ENCODE measurements around the gene HLA-B. TPM values are rescaled to one million over a fixed set of nuclear protein-coding genes. Genes with fewer than 3 reads are reported as not detected.

Gene HLA-B
- total and polyA plus RNA-seq, 4 donors = 341 to 864 (median 417) TPM

DNA sequence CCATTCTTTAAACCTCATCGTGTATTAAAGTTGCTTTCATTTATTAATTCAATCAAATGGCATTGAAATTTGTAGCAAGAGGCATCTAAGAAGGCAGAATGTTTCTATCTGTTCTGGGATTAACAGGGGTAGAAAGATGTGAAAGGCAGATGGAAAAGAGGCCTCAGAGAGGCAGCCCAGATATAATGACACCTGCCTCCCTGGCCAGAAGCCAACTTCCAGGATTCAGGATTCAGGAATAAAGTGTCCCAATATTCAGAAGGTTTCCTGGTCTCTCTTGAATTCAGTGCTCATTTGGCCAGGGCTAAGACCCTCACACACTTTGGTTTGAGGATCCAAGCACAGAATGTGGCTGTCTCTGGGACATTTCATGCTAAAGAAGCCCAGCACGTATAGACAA lies 39.9 kb downstream of the HLA-B start:
- H3K9me3 ChIP-seq (ENCODE audit: control insufficient read depth in 4 of 4, low read length in 3 of 4) = no peaks in the 10 kb centered on the region
- no peaks in the 10 kb centered on the region for H3K4me1 ChIP-seq (ENCODE audit: control insufficient read depth in 4 of 4, insufficient read depth in 4 of 4, low read length in 3 of 4)
- no peaks in the 10 kb centered on the region for H3K27me3 ChIP-seq (ENCODE audit: control insufficient read depth in 4 of 4, insufficient read depth in 4 of 4, low read length in 3 of 4)
- no peak overlapping the region for H3K4me3 ChIP-seq (ENCODE audit: low read depth in 1 of 3, low read length in 3 of 3)
- TF ChIP-seq, protein P1, sequence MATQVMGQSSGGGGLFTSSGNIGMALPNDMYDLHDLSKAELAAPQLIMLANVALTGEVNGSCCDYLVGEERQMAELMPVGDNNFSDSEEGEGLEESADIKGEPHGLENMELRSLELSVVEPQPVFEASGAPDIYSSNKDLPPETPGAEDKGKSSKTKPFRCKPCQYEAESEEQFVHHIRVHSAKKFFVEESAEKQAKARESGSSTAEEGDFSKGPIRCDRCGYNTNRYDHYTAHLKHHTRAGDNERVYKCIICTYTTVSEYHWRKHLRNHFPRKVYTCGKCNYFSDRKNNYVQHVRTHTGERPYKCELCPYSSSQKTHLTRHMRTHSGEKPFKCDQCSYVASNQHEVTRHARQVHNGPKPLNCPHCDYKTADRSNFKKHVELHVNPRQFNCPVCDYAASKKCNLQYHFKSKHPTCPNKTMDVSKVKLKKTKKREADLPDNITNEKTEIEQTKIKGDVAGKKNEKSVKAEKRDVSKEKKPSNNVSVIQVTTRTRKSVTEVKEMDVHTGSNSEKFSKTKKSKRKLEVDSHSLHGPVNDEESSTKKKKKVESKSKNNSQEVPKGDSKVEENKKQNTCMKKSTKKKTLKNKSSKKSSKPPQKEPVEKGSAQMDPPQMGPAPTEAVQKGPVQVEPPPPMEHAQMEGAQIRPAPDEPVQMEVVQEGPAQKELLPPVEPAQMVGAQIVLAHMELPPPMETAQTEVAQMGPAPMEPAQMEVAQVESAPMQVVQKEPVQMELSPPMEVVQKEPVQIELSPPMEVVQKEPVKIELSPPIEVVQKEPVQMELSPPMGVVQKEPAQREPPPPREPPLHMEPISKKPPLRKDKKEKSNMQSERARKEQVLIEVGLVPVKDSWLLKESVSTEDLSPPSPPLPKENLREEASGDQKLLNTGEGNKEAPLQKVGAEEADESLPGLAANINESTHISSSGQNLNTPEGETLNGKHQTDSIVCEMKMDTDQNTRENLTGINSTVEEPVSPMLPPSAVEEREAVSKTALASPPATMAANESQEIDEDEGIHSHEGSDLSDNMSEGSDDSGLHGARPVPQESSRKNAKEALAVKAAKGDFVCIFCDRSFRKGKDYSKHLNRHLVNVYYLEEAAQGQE (IDR thresholded peaks at IDR 0.05) = no peak
- TF ChIP-seq NR2F2 (IDR thresholded peaks at IDR 0.05) (no peak), HNF4G (IDR thresholded peaks at IDR 0.05) (no peak), FOXA2 (IDR thresholded peaks at IDR 0.05) (no peak)
- TF ChIP-seq, protein P2, sequence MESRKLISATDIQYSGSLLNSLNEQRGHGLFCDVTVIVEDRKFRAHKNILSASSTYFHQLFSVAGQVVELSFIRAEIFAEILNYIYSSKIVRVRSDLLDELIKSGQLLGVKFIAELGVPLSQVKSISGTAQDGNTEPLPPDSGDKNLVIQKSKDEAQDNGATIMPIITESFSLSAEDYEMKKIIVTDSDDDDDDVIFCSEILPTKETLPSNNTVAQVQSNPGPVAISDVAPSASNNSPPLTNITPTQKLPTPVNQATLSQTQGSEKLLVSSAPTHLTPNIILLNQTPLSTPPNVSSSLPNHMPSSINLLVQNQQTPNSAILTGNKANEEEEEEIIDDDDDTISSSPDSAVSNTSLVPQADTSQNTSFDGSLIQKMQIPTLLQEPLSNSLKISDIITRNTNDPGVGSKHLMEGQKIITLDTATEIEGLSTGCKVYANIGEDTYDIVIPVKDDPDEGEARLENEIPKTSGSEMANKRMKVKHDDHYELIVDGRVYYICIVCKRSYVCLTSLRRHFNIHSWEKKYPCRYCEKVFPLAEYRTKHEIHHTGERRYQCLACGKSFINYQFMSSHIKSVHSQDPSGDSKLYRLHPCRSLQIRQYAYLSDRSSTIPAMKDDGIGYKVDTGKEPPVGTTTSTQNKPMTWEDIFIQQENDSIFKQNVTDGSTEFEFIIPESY (IDR thresholded peaks at IDR 0.05) = no peak
- TF ChIP-seq, protein P3, sequence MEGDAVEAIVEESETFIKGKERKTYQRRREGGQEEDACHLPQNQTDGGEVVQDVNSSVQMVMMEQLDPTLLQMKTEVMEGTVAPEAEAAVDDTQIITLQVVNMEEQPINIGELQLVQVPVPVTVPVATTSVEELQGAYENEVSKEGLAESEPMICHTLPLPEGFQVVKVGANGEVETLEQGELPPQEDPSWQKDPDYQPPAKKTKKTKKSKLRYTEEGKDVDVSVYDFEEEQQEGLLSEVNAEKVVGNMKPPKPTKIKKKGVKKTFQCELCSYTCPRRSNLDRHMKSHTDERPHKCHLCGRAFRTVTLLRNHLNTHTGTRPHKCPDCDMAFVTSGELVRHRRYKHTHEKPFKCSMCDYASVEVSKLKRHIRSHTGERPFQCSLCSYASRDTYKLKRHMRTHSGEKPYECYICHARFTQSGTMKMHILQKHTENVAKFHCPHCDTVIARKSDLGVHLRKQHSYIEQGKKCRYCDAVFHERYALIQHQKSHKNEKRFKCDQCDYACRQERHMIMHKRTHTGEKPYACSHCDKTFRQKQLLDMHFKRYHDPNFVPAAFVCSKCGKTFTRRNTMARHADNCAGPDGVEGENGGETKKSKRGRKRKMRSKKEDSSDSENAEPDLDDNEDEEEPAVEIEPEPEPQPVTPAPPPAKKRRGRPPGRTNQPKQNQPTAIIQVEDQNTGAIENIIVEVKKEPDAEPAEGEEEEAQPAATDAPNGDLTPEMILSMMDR (IDR thresholded peaks at IDR 0.05; ENCODE audit: low read depth, low read length, missing input control) = no peak
- DNase-seq (ENCODE audit: low spot score) = no peak
- no peak overlapping the region for H3K9ac ChIP-seq (ENCODE audit: low read depth in 1 of 2, low read length in 2 of 2)
- no peak overlapping the region for H3K27ac ChIP-seq (ENCODE audit: low read depth in 1 of 2, low read length in 2 of 2)
- H3K36me3 ChIP-seq (ENCODE audit: control insufficient read depth in 4 of 4, insufficient read depth in 3 of 4, low read depth in 1 of 4, low read length in 3 of 4) = no peaks in the 10 kb centered on the region
- WGBS = 38% methylated on average over 2 of the region's 2 CpGs

DNA sequence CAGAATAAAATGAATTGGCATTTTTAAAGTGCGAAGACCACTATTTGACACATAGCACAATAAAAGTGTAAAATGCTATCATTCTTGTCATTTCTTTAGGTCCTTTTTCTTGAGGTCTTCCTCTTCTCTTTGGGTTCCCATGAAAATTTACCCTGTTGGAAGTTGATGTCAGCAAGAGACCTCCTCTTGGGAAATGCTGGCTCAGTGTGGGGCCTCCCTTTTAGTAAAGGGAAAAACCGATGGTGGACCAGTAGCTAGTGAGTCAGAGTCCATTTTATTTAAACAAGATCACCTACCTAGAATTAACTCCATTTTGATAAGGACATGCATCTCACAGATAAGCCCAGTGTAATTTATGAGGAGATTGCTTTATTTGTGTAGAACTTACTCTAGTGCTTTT lies 47.3 kb downstream of the HLA-B start:
- H3K9ac ChIP-seq (ENCODE audit: low read depth in 1 of 2, low read length in 2 of 2) = no peak overlapping the region
- no peak overlapping the region for H3K27ac ChIP-seq (ENCODE audit: low read depth in 1 of 2, low read length in 2 of 2)
- no peak for DNase-seq (ENCODE audit: low spot score)
- no peaks in the 10 kb centered on the region for H3K36me3 ChIP-seq (ENCODE audit: control insufficient read depth in 4 of 4, insufficient read depth in 3 of 4, low read depth in 1 of 4, low read length in 3 of 4)
- 84% methylated on average over 2 of the region's 2 CpGs for WGBS
- no peak overlapping the region for H3K4me3 ChIP-seq (ENCODE audit: low read depth in 1 of 3, low read length in 3 of 3)
- H3K27me3 ChIP-seq (ENCODE audit: control insufficient read depth in 4 of 4, insufficient read depth in 4 of 4, low read length in 3 of 4) = peaks cover 0 to 7% (median under 1%) of the 10 kb centered on the region in 4 donors
- TF ChIP-seq GABPA (IDR thresholded peaks at IDR 0.05 in 1 of 2, conservative IDR thresholded peaks at IDR 0.05 in 1 of 2) (no peak), SP1 (IDR thresholded peaks at IDR 0.05) (no peak), HNF4G (IDR thresholded peaks at IDR 0.05) (no peak), FOXA2 (IDR thresholded peaks at IDR 0.05) (no peak)
- TF ChIP-seq, protein P2 (IDR thresholded peaks at IDR 0.05) = no peak
- H3K9me3 ChIP-seq (ENCODE audit: control insufficient read depth in 4 of 4, low read length in 3 of 4) = peaks cover 0 to 3% (median 0%) of the 10 kb centered on the region in 4 donors
- H3K4me1 ChIP-seq (ENCODE audit: control insufficient read depth in 4 of 4, insufficient read depth in 4 of 4, low read length in 3 of 4) = peaks cover 0 to 2% (median 0%) of the 10 kb centered on the region in 4 donors

All from liver (tissue), 9 donors.